Measurements from ENCODE around the gene PEF1. TPM values are rescaled to one million over a fixed set of nuclear protein-coding genes. Genes with fewer than 3 reads are reported as not detected.

PEF1 gene
- total RNA-seq, 4 donors from 2014 or later, result 48.4 to 72.1 (median 61.9) TPM

DNA sequence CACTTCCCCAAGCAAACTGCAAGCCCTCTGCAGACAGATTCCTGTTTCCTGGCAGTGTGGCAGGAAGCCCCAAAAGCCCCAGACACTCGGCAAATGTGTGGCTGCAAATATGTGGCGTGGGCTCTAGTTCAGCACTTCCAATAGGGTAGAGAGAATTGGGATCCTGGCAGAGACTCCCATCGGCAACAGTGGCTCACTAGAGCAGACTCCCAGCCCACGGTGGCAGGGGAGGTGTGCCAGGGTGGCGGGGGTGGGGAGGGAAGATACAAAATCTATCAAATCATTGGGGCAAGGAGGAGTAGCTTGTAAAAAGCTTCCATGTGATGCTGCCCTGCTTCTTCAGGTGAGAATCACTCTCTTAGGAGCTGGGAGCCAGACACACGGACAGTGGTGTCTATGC, 33.3 kb upstream of the PEF1 start:
- H3K4me1 ChIP-seq, result no peaks in the 10 kb centered on the region
- no peak overlapping the region for H3K27ac ChIP-seq
- no peak overlapping the region for H3K4me3 ChIP-seq
- H3K36me3 ChIP-seq, result no peaks in the 10 kb centered on the region
- no peak for DNase-seq
- no peaks in the 10 kb centered on the region for H3K9me3 ChIP-seq
- intact Hi-C loops (cut with DNase I; ENCODE audit: low total_unique reads), result no loop called here
- H3K27me3 ChIP-seq, result no peaks in the 10 kb centered on the region
- TF ChIP-seq POLR2A (IDR thresholded peaks at IDR 0.05), result no peak
- TF ChIP-seq, protein P1, sequence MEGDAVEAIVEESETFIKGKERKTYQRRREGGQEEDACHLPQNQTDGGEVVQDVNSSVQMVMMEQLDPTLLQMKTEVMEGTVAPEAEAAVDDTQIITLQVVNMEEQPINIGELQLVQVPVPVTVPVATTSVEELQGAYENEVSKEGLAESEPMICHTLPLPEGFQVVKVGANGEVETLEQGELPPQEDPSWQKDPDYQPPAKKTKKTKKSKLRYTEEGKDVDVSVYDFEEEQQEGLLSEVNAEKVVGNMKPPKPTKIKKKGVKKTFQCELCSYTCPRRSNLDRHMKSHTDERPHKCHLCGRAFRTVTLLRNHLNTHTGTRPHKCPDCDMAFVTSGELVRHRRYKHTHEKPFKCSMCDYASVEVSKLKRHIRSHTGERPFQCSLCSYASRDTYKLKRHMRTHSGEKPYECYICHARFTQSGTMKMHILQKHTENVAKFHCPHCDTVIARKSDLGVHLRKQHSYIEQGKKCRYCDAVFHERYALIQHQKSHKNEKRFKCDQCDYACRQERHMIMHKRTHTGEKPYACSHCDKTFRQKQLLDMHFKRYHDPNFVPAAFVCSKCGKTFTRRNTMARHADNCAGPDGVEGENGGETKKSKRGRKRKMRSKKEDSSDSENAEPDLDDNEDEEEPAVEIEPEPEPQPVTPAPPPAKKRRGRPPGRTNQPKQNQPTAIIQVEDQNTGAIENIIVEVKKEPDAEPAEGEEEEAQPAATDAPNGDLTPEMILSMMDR (IDR thresholded peaks at IDR 0.05), result no peak

DNA sequence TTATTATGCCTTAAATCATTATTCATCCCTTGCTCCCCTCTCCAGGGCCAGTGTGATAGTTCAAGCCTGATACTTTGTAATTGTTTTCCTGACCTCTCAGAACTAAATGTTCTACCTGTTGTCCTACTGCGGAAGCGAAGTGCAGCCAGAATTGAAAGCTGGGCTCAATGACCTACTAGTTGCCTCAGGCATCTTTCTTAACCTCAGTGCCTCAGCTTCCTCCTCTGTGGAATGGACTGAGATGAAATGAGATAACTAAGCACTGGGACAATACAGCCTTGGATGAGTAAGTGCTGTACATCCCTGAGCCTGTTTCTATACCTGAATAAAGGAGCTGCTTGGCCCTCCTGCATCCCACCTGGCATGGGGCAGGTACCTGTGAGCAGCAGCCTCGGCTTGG, 32.7 kb upstream of the PEF1 start:
- H3K4me1 ChIP-seq, result no peaks in the 10 kb centered on the region
- intact Hi-C loops (cut with DNase I; ENCODE audit: low total_unique reads), result no loop called here
- no peak for DNase-seq

DNA sequence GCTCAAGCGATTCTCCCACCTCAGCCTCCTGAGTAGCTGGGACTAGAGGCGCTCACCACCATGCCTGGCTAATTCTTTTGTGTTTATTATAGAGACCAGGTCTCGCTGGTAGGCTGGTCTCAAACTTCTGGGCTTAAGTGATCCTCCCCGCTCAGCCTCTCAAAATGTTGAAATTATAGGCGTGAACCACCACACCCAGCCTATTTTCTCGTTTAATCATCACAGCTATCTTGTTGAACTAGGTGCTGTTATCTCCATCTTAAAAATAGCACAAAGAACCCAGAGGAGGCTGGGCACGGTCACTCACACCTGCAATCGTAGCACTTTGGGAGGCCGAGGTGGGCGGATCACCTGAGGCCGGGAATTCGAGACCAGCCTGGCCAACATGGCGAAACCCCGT, 31.1 kb upstream of the PEF1 start:
- TF ChIP-seq, protein P1 (IDR thresholded peaks at IDR 0.05), result no peak
- Histone ChIP-seq H3K27ac (no peak overlapping the region), H3K9me3 (no peaks in the 10 kb centered on the region)

More for the DNA sequence above, 32.7 kb upstream of the PEF1 start:
- Histone ChIP-seq H3K27ac (no peak overlapping the region), H3K9me3 (no peaks in the 10 kb centered on the region), H3K4me3 (no peak overlapping the region), H3K27me3 (no peaks in the 10 kb centered on the region), H3K36me3 (no peaks in the 10 kb centered on the region)
- no peak for TF ChIP-seq POLR2A (IDR thresholded peaks at IDR 0.05)
- TF ChIP-seq, protein P1 (IDR thresholded peaks at IDR 0.05), result no peak

DNA sequence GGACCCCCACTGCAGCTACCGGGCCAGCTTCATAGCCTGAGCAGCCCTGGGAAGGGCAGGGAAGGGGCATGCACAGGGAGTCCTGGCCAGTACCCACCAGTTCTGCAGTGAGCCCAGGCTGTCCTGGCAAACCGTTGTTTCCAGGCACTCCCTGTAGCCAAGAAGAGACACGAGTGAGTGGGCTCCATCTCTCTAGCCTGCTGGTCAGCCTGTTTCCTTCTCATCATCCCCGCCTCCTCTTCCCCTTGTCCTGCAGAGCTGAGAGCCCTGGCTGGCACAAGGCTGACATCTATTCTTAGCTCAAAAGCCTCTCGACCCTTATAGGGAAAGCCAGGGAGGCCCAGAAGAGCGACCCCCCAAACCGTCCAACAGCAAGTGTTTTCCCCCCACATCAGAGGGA, 30.5 kb upstream of the PEF1 start:
- Histone ChIP-seq H3K4me1 (peaks cover 6 to 8% of the 10 kb centered on the region in 2 donors), H3K27ac (no peak overlapping the region), H3K27me3 (no peaks in the 10 kb centered on the region), H3K4me3 (no peak overlapping the region), H3K9me3 (no peaks in the 10 kb centered on the region), H3K36me3 (no peaks in the 10 kb centered on the region)
- intact Hi-C loops (cut with DNase I; ENCODE audit: low total_unique reads), result no loop called here
- no peak for TF ChIP-seq POLR2A (IDR thresholded peaks at IDR 0.05)
- TF ChIP-seq, protein P1 (IDR thresholded peaks at IDR 0.05), result no peak
- DNase-seq, result no peak

More for the DNA sequence above, 31.1 kb upstream of the PEF1 start:
- H3K27me3 ChIP-seq, result no peaks in the 10 kb centered on the region
- H3K4me3 ChIP-seq, result no peak overlapping the region
- DNase-seq, result no peak
- no peaks in the 10 kb centered on the region for H3K36me3 ChIP-seq
- peaks cover 4% of the 10 kb centered on the region in 2 donors for H3K4me1 ChIP-seq
- intact Hi-C loops (cut with DNase I; ENCODE audit: low total_unique reads), result no loop called here

DNA sequence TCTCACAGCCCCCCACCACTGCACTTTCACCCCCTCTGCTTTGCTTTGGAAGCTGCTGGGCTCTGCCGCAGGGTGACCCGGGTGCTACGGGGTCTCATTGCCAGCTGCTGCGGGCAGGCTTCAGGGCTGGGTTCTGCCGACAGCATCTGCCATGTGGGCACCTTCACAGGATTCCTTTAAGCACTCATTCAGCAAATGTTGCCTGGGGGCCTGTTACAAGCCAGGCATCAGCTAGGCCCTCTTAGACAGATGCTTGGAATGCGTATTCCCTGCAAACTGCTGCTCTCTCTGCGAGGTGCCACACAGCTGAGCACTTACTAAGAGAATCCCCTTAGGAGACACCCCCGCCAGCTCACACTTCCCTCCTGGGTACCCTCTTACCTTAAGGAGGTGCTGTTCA, 29.9 kb upstream of the PEF1 start:
- H3K27ac ChIP-seq, result no peak overlapping the region
- TF ChIP-seq POLR2A (IDR thresholded peaks at IDR 0.05), result no peak
- TF ChIP-seq, protein P1 (IDR thresholded peaks at IDR 0.05), result no peak
- intact Hi-C loops (cut with DNase I; ENCODE audit: low total_unique reads), result no loop called here

More for the DNA sequence above, 29.9 kb upstream of the PEF1 start:
- Histone ChIP-seq H3K4me1 (peaks cover 8 to 11% of the 10 kb centered on the region in 2 donors), H3K27me3 (no peaks in the 10 kb centered on the region), H3K4me3 (no peak overlapping the region), H3K9me3 (no peaks in the 10 kb centered on the region), H3K36me3 (no peaks in the 10 kb centered on the region)
- DNase-seq, result no peak
